Hindlimb muscle (tissue), 1 donor: ENCODE data around the gene SNIP1. TPM values are rescaled to one million over a fixed set of nuclear protein-coding genes. Genes with fewer than 3 reads are reported as not detected.
"Not testable (repeated sequence)": the region's sequence is repeated elsewhere in the genome, so short reads cannot be mapped to it uniquely, and the experiment has no call there.

Experiments used
- DNase-seq: peaks from one replicate; pipeline ENCODE4 v3.0.0-alpha.2; 2013
- polyA plus RNA-seq: library from polyadenylated mRNA; unstranded; fragments of 120-200 nt; gene quantifications from one replicate; pipeline ENCODE4 v1.2.1, GENCODE V29; 2013; ENCODE audit not compliant: insufficient read length

Gene SNIP1
- polyA plus RNA-seq, 1 donor = 10.5 TPM

DNA sequence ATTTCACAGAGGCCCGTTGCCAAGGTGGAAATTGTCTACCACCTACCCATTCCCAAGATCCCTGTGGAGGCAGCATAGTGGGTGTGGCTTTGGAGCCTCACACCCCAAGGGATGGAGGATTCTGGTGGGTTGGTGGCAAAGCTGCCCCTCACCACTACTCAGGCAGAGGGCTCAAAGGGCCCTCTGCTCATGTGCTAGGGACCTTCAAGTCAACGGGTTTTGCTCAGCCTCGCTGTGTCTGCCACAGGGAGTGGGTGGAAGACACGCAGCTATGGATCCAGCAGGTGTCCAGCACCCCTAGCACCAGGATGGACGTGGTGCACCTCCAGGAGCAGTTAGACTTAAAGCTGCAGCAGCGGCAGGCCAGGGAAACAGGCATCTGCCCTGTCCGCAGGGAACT lies 5.0 kb upstream of the SNIP1 start:
- DNase-seq = no peak

DNA sequence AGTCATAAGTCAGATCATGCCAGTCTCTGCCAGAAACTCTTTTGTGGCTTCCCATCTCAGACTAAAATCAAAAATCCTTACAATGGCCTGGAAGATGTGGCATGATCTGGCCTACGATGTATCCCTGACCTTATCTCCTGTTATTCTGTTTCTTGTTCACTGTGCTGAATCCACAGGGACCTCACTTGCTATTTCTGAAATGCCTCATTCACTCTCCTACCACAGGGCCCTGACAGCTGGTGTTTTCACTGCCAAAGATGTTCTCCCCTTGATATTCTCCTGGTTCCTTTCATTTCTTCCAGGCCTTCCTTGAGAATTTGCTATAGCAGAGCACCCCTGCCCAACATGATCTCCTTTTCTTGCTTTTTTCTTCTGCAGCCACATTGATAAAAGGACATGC lies 4.3 kb upstream of the SNIP1 start:
- DNase-seq = no peak

- no peak for DNase-seq
Observed at GRCh38 chr1:37557402-37557801, 3.3 kb upstream of the SNIP1 start.

DNA sequence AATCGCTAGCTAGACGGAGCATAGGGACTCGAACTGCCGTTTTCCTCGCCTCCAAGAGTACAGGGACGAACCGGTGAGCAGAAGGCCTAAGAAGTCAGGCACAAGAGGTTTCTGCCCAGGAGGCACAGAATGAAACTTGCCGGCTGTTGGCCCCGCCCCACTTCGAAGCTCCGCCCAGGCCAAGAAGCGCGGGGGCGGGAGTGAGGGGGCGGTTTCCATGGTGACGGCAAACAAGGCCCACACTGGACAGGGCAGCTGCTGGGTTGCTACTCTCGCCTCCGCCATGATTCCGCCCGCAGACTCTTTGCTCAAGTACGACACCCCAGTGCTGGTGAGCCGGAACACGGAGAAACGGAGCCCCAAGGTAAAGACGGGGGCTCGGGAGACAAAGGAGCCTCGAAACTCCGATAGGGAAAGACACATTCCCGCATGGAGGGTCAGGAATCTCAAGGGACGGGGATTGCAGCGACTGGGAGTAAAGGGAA lies 2.7 kb upstream of the SNIP1 start, which contains the start of gene DNALI1:
Gene DNALI1 (plus strand): TSS at position 229 of the 485 bp plus-strand sequence. CDS start 55 bp downstream, at position 284.
- DNase-seq = peak; percentile 56

- no peak for DNase-seq
Observed at GRCh38 chr1:37553598-37553926, 531 bp downstream of the SNIP1 start.

GRCh38 chr1:37549341-37549740 lies 4.8 kb downstream of the SNIP1 start:
- DNase-seq = no peak

GRCh38 chr1:37545019-37545418 lies 9.1 kb downstream of the SNIP1 start:
- DNase-seq = no peak

GRCh38 chr1:37544530-37544929 lies 9.6 kb downstream of the SNIP1 start:
- DNase-seq = no peak

GRCh38 chr1:37540036-37540785 lies 13.9 kb downstream of the SNIP1 start:
- DNase-seq = no peak

DNA sequence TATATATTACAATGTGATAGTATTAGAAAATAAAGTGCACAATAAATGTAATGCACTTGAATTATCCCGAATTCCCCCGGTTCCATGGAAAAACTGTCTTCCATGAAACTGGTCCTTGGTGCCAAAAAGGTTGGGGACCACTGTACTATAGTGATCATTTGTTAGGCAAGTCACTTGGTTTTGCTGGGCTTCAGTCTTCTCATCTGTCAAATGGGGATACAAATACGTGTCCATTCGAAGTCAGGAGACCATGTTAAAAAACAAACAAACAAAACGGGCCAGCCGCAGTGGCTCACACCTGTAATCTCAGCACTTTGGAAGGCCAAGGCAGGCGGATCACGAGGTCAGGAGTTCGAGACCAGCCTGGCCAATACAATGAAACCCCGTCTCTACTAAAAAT lies 14.9 kb downstream of the SNIP1 start:
- DNase-seq = not testable (repeated sequence)

GRCh38 chr1:37537378-37537777 lies 16.7 kb downstream of the SNIP1 start:
- DNase-seq = no peak

- DNase-seq = no peak
Observed at GRCh38 chr1:37533317-37534093, 20.6 kb downstream of the SNIP1 start.

DNA sequence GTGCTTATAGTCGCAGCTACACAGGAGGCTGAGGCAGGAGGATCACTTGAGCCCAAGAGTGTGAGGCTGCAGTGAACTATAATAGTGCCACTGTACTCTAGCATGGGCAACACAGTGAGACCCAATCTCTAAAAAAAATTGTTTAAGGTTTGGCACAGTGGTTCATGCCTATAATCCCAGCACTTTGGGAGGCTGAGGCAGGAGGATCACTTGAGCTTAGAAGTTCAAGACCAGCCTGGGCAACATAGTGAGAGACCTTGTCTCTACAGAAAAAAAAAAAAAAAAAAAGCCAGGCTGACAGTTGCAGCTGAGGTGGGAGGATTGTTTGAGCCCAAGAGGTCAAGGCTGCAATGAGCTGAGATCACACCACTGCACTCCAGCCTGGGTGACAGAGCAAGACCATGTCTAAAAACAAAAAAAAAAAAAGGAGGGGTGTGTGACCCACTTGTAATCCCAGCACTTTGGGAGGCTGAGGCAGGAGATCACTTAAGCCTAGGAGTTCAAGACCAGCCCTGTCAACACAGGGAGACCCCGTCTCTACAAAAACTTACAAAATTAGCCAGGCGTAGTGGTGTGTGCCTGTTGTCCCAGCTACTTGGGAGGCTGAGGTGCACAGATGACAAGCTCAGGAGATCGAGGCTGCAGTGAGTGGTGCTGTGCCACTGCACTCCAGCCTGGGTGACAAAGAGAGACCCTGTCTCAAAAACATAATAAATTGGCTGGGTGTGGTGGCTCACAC lies 21.5 kb downstream of the SNIP1 start:
- DNase-seq = not testable (repeated sequence)

GRCh38 chr1:37529888-37530287 lies 24.2 kb downstream of the SNIP1 start:
- DNase-seq = not testable (repeated sequence)

DNA sequence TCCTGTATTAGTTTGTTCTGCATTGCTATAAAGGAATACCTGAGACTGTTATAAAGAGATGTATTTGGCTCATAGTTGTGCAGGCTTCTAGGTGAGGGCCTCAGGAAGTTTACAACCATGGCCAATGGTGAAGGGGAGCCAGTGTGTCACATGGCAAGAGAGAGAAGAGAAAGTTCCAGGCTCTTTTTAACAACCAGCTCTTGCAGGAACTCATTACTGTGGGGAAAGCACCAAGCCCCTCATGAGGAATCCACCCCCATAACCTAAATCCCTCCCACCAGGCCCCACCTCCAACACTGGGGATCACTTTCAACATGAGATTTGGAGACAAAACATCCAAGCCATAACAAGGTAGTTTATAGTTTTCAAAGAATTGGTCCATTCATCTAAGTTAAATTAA lies 34.5 kb downstream of the SNIP1 start:
- DNase-seq = no peak

DNA sequence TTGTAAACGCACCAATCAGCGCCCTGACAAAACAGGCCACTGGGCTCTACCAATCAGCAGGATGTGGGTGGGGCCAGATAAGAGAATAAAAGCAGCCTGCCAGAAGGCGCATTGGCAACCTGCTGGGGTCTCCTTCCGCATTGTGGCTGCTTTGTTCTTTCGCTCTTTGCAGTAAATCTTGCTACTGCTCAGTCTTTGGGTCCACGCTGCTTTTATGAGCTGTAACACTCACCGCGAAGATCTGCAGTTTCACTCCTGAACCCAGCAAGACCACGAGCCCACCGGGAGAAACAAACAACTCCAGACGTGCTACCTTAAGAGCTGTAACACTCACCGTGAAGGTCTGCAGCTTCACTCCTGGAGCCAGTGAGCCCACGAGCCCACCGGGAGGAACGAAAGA lies 35.2 kb downstream of the SNIP1 start:
- not testable (repeated sequence) for DNase-seq

DNA sequence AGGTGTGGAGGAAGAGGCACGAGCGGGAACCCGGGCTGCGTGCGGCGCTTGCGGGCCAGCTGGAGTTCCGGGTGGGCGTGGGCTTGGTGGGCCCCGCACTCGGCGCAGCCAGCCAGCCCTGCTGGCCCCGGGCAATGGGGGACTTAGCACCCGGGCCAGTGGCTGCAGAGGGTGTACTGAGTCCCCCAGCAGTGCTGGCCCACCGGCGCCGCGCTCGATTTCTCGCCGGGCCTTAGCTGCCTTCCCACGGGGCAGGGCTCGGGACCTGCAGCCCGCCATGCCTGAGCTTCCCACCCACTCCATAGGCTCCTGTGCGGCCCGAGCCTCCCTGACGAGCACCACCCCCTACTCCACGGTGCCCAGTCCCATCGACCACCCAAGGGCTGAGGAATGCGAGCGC lies 35.9 kb downstream of the SNIP1 start:
- DNase-seq = not testable (repeated sequence)

DNA sequence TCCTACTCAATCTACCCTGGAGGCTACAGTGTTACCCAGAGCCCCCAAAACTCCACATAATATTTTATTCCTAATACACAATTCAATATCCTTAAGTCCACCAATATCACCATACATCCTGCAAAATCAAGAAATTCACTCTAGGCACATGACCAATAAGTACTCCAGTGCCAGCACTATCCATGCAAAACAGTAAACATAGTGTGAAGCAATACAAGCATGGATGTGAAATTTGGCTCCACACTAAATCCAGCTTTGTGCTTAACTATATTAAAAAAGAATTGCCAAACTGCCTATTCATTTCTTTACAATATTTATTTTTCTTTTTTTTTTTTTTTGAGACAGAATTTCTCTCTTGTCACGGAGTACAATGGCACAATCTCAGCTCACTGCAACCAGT lies 36.5 kb downstream of the SNIP1 start:
- no peak for DNase-seq

GRCh38 chr1:37515185-37516034 lies 38.7 kb downstream of the SNIP1 start:
- DNase-seq = peak; percentile 15

- peak; percentile 93 for DNase-seq
Observed at GRCh38 chr1:37514350-37515184, 39.5 kb downstream of the SNIP1 start, which contains the start of gene MEAF6. MEAF6 (minus strand) TSS chr1:37514766; CDS start chr1:37514746, 20 bp downstream.

DNA sequence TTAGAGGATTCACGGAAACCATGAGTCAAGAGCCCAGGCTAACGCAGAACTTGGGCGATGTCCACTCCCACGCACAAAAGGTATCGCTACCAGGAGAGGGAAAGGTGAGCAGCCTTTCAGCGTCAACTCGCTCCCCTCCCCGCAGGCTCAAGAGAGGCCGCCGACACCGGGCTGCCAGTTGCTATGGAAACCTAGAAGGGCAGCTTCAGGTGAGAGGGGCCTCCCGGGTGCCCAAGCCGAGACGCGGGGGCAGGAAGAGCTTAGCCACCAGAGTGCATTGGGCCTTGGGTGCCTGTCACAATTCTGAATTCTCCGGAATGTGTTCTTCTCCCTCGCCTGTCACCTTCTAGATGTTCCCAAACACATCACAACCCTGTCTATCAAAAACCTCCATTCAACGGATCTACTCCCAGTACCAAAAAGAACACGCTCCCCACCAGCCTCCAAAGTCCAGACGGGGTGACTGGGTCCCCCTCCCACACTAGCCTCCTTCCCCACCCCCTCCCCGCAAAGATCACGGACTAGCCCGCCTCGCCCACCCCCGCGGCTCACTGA lies 40.2 kb downstream of the SNIP1 start:
- DNase-seq = peak; percentile 4
